NCI-H1092 (cell line): ENCODE data around the gene PLA2G12B.
"Not testable (repeated sequence)": the region's sequence is repeated elsewhere in the genome, so short reads cannot be mapped to it uniquely, and the experiment has no call there.

ENCODE experiments used
- DNase-seq: peaks from one replicate; lab custom pipeline; 2025; lab: John Stamatoyannopoulos, UW

Gene PLA2G12B

DNA sequence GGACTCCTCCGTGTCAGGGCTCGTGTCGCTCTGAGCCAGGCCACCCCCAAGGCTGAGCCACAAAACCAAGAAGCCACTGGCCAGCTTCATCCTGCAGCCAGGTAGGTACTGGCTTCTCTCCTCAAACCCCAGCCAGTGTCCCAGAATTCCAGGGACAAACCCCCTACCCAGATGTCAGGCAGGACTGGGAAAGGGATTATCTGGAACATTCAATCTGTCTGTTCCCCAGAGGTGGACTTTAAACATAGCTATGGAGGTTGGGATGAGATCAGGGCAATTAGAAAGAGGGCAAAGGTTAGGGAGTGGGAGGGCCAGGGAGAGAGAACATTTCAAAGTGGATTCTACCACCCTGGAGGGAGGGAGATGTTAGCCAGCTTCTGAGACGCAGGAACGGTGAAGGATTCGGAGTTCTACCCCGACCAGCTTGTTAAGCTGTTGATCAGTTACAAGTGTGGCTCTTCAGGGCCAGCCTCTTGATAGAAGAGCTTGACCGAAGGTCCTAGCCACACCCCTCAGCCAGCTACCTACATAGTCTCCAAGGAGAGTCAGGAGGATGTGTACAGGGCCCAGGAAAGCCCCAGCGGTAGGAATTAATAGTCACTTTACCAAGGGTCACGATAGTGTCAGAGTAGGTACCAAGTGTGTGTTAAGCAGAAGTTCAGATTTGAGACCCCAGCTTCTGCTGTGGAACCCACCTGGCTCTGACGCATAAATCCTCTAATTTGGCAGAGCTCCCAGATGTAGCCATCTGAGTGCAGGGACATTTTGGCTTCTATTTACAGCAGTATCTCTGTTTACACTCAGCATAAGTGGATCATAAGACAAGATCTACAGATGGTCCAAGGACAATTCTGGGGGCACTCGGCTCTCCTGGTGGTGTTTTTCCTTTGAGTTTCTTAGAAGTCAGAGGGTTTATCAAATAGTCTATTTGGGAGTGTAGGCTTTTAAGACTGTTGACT lies at the start of gene PLA2G12B:
TSS of gene PLA2G12B (minus strand) at position 211 of the 959 bp plus-strand sequence. CDS start at position 90, 121 bp downstream.
- peak; percentile 72 for DNase-seq

- no peak for DNase-seq
Observed at GRCh38 chr10:73003822-73004221, 49.2 kb upstream of the PLA2G12B start.

GRCh38 chr10:73000973-73001372 lies 46.4 kb upstream of the PLA2G12B start:
- no peak for DNase-seq

DNA sequence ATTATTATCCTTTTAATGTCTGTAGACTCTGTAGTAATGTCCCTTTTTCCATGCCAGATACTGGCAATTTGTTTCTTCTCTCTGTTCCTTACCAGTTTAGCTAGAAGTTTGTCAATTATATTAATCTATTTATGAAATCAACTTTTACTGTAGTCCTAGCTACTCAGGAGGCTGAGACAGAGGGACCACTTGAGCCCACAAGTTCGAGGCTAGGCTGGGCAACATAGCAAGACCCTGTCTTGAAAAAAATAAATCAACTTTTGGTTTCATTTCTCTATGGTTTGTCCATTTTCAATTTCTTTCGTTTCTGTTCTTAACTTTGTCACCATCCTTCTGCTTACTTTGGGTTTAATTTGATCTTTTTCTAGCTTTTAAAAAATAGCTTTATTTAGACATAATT lies 42.5 kb upstream of the PLA2G12B start:
- DNase-seq, result no peak

- DNase-seq, result not testable (repeated sequence)
Observed at GRCh38 chr10:72995459-72995858, 40.9 kb upstream of the PLA2G12B start.

GRCh38 chr10:72989771-72990170 lies 35.2 kb upstream of the PLA2G12B start:
- not testable (repeated sequence) for DNase-seq

GRCh38 chr10:72984618-72985017 lies 30.0 kb upstream of the PLA2G12B start:
- not testable (repeated sequence) for DNase-seq

GRCh38 chr10:72981882-72982529 lies 27.4 kb upstream of the PLA2G12B start:
- DNase-seq, result no peak

DNA sequence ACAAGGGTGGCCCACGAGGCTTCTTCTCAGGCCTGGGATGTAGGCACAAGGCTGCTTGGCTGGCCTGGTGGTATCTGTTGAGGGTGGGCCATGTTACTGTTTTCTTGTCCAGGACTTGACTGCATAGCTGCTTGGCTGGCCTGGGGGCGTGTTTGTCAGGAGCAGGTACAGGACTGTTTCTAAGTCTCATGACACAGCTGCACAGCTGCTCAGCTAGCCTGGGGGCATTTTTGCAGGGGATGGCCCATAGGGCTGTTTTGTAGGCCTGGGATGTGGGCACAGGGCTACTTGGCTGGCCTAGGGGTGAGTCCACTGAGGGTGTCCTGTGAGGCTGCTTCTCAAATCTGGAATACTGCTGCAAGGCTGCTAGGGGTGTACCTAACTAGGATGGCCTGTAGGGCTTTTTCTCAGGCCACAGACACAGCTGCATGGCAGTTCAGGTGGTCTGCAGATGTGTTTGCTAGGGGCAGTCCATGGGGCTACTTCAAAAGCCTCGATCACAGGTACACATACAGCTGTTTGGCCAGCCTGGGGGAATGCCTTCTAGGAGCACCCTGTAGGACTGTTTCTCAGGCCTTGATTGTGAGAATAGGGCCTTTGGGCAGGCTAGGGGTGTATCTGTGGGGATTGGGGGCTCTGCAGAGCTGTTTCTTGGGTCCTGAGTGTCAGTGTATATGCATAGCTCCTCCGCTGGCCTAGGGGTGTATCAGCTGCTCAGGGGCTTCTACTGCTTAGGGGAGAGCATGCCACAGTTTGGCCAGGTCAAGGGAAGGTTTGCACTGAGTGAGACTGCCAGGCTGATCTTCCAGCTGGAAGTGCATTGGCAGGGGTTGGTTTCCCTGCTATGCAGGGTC lies 26.6 kb upstream of the PLA2G12B start:
- DNase-seq, result no peak

GRCh38 chr10:72980348-72980747 lies 25.7 kb upstream of the PLA2G12B start:
- no peak for DNase-seq

DNA sequence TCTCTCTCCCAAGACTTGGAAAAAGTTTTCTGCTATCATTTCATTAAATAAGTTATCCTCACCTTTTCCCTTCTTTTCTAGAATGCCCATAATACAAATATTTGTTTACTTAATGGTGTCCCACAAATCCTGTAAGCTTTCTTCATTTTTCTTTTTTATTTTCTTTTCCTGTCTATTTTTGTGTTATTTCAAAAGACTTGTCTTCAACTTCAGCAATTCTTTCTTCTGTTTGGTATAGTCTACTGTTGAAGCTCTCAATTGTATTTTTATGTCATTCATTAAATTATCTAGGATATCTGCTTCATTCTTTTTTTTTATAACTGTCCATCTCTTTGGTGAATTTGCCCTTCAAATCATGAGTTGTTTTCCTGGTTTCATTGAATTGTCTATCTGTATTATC lies 25.1 kb upstream of the PLA2G12B start:
- no peak for DNase-seq

GRCh38 chr10:72976886-72977285 lies 22.3 kb upstream of the PLA2G12B start:
- DNase-seq, result no peak

DNA sequence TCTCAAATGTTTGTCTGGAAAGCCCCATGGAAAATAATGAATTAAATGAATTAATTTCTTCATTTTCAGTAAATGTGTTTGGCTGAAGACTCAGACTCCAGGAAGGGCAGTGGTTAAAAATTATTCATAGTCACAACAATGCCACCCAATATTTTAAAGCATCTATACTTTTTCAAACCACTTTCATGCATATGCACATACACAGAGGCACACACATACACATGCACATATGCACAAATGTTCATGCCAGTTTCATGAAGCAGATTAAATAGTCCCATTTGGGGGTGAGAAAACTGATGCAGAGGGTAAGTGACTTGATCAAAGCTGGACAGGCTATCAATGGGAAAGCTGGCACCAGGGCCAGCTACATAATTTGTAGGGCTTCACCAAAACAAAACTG lies 1.4 kb upstream of the PLA2G12B start:
- no peak for DNase-seq

- DNase-seq, result no peak
Observed at GRCh38 chr10:72954230-72954595, 393 bp downstream of the PLA2G12B start.

GRCh38 chr10:72953687-72954086 lies 919 bp downstream of the PLA2G12B start:
- no peak for DNase-seq

DNA sequence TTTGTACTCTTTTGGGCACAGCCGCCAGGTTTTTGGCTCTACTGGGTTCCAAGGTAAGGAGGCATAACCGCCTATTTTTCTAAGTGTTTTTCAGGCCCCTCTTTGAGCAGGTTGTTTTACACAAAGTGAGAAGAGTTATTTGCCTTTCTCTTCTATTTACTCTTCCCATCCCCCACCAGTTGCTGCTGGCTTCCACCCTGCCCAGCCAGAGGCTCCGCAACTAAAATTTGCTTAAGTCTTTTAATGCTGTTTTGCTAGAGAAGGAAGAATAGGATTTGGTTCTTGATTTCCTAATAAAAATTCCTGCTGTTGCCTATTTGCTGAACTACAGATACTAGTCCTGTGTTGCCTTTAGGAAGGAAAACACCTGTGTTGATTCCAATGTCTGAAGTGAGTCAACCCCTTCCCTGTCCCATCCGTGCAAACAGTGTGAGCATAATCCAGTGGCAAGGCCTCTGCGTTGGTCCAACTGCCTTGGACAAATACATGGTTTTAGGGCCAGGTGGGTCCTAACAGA lies 1.9 kb downstream of the PLA2G12B start:
- no peak for DNase-seq

DNA sequence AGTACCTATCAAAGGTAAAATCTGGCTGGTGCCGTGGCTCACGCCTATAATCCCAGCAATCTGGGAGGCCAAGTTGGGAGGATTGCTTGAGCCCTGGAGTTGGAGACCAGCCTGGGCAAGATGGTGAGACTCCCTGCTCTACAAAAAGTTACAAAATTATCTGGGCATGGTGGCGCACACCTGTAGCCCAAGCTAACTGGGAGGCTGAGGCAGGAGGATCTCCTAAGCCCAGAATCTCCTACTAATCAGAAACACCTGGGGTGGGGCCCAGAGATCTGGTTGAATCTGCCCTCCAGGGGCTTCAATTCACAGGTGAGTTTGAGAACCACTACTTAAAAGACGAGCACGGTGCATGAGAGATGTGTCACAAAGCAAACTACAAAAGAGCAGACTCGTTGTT lies 2.4 kb downstream of the PLA2G12B start:
- DNase-seq, result no peak

DNA sequence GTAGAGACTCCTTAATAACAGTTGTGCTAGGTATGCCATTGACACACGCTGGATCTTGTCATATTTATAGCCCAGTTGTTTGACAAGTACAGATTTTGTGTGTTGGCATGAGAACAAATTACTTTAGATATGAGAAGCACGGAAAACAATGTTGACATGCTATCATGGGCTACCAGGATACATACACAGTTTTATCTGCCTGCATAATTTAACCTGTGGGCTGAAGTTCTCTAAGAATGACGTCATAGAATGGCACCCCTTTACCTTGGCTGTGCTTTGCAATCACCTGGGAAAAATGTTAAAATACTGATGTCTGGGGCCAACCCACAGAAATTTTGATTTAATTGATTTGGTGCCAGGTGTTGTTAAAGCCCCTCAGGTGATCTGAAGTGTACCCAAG lies 2.8 kb downstream of the PLA2G12B start:
- no peak for DNase-seq

- no peak for DNase-seq
Observed at GRCh38 chr10:72948762-72949161, 5.8 kb downstream of the PLA2G12B start.

GRCh38 chr10:72946963-72947362 lies 7.6 kb downstream of the PLA2G12B start:
- no peak for DNase-seq

DNA sequence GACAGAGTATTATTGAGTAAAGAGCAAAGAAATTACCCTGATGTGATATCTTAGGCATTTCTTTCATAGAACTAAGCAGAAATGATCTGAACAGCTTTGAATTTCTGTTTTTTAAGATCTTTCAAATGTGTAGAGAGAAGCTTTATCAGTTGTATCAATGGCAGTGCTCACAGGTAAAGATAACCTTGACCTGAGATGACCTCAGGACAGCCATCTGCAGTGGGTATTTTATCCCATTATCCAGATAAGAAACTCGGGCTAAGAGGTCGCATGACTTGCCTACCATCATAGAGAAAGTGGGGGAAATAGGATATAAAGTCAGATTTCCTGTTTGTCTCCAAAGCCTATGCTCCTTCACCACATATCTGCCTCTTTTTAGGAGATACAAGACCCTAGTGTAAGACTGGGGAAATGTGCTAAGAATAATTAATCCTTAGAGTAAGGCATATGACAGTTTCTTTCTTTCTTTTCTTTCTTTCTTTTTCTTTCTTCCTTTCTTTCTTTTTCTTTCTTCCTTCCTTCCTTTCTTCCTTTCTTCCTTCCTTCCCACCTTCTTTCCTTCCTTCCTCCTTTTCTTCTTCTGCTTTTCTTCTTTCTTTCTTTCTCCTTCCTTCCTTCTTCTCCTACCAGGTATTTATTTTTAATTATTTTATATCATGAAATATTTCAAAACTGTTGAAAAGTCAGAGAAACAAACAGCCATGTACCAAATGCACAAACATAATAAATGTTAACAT lies 10.9 kb downstream of the PLA2G12B start:
- no peak for DNase-seq
